HG02943 (cell line): ENCODE results near the gene CHI3L2.

Source experiments
- ATAC-seq: cut with Tn5 transposase; IDR thresholded peaks from one replicate; pipeline ENCODE4 v1.9.1; 2021; ENCODE audit warnings: mild to moderate bottlenecking, low read depth, moderate library complexity; ENCODE audit not compliant: unreplicated experiment

CHI3L2 gene

GRCh38 chr1:111242805-111243523, 15.5 kb downstream of the CHI3L2 start:
- ATAC-seq: no peak

GRCh38 chr1:111247125-111247838, 19.8 kb downstream of the CHI3L2 start:
- ATAC-seq: no peak

DNA sequence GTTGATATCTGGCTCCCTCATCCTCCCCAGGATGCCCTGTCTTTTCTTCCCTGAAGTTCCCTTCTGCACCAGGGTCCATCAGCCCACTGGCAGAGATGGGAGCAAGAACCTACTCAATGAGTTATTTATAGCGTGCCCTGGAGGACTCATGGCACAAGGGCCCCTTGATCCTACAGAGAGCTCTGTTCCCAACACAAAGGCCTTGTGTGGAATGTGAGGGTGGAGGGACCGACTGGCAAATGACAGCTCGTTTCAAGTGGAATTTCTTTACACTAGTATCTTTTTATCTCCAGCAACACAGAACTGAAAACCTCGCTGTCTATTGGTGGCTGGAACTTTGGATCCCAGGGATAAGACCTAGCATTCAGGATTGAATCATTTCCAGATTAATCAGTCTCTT, 22.4 kb downstream of the CHI3L2 start:
- no peak for ATAC-seq

- ATAC-seq: no peak
Observed at GRCh38 chr1:111251570-111251969, 24.1 kb downstream of the CHI3L2 start.

DNA sequence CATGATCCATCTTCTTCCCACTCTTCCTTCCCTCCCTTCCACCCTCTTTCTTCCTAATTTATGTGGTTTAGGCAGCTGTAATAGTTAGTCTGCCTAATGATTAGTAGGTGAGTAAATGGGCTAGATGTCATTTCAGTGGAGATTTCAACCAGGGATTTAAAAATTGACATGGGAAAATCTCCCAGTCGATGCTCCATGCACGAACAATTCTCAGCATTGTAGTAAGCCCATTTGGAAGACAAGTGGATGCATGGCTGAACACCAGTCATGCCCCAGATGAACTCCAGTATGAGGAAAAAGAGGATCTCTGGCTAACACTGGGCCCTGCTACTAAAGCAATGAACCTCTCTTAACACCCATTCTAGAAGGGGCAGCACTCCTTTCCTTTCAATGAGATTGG, 25.3 kb downstream of the CHI3L2 start:
- ATAC-seq: no peak

- no peak for ATAC-seq
Observed at GRCh38 chr1:111253876-111254275, 26.4 kb downstream of the CHI3L2 start.

GRCh38 chr1:111256988-111257658, 29.6 kb downstream of the CHI3L2 start:
- ATAC-seq: no peak

GRCh38 chr1:111267801-111268508, 40.4 kb downstream of the CHI3L2 start:
- no peak for ATAC-seq

GRCh38 chr1:111269825-111270406, 42.4 kb downstream of the CHI3L2 start:
- no peak for ATAC-seq

- no peak for ATAC-seq
Observed at GRCh38 chr1:111270771-111271463, 43.4 kb downstream of the CHI3L2 start.

- no peak for ATAC-seq
Observed at GRCh38 chr1:111271464-111271801, 43.9 kb downstream of the CHI3L2 start.

GRCh38 chr1:111272081-111272480, 44.6 kb downstream of the CHI3L2 start:
- ATAC-seq: no peak

- ATAC-seq: no peak
Observed at GRCh38 chr1:111274653-111275052, 47.1 kb downstream of the CHI3L2 start.

DNA sequence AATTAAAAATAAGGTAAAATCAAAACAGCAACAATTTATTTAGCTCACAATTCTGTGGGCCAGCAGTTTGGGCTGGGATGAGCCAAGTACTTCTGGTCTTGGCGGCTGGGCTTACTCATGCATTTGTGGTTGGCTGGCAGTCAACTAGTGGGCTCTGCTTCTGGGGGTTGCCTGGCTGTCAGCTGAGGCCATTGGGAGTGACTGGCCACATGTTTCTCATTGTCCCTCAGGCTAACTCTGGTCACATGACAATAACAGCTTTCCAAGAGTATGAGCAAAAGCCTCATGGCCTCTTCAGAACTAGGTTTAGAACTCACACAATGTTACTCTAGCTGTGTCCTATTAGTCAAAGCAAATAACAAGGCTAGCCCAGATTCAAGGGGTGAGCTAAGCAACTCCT, 47.6 kb downstream of the CHI3L2 start:
- ATAC-seq: no peak

GRCh38 chr1:111275780-111276433, 48.4 kb downstream of the CHI3L2 start:
- no peak for ATAC-seq

- no peak for ATAC-seq
Observed at GRCh38 chr1:111279144-111279543, 51.6 kb downstream of the CHI3L2 start.

DNA sequence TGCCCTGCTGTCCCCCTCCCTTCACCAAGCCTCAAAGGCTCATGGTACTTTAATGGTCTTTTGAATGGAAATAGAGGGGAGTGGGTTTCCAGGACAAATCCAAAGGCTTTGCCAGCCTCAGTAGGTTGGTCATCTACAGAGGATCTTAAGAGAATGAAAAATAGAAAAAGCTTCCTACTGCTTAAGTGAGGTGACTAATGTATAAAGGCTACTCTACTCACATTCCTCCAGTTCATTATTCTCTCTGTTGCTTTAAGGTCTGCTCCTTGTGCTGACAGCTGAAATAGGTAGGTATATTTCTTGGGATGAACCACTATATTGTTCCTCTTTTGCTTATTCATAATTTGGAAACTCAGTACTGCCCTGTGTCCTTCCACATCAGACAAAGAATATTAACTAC, 52.8 kb downstream of the CHI3L2 start:
- no peak for ATAC-seq

DNA sequence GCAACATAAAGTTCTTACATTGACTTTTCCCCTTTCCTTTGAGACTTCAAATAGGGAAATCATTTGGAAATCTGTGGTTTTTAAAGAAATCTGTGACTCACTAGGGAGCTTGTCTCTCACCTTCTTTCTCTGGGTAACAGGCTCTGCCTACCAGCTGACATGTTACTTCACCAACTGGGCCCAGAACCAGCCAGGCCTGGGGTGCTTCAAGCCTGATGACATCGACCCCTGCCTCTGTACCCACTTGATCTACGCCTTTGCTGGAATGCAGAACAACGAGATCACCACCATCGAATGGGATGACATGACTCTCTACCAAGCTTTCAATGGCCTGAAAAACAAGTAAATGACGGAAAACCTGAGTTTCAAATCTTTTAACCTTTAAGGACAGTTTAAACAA, 53.9 kb downstream of the CHI3L2 start:
- no peak for ATAC-seq

GRCh38 chr1:111283838-111284237, 56.3 kb downstream of the CHI3L2 start:
- ATAC-seq: no peak

GRCh38 chr1:111285879-111286278, 58.4 kb downstream of the CHI3L2 start:
- no peak for ATAC-seq
